HG03159 (cell line): Measurements from ENCODE around the gene NISCH.

Experiments used
- ATAC-seq: cut with Tn5 transposase; IDR thresholded peaks from one replicate; pipeline ENCODE4 v1.9.1; 2021; ENCODE audit warnings: mild to moderate bottlenecking, moderate library complexity; ENCODE audit not compliant: unreplicated experiment

Gene NISCH

GRCh38 chr3:52511509-52511908, 56.1 kb downstream of the NISCH start:
- ATAC-seq = no peak

GRCh38 chr3:52512105-52512504, 56.7 kb downstream of the NISCH start:
- ATAC-seq = no peak

- no peak for ATAC-seq
Observed at GRCh38 chr3:52512727-52513126, 57.3 kb downstream of the NISCH start.

GRCh38 chr3:52513281-52513680, 57.9 kb downstream of the NISCH start:
- ATAC-seq = no peak

- no peak for ATAC-seq
Observed at GRCh38 chr3:52514576-52514975, 59.2 kb downstream of the NISCH start.

- ATAC-seq = no peak
Observed at GRCh38 chr3:52515192-52515591, 59.8 kb downstream of the NISCH start.

GRCh38 chr3:52516509-52517195, 61.2 kb downstream of the NISCH start:
- no peak for ATAC-seq

GRCh38 chr3:52517796-52518722, 62.7 kb downstream of the NISCH start:
- no peak for ATAC-seq

- no peak for ATAC-seq
Observed at GRCh38 chr3:52518723-52519444, 63.5 kb downstream of the NISCH start.

GRCh38 chr3:52519445-52520140, 64.2 kb downstream of the NISCH start:
- no peak for ATAC-seq

- no peak for ATAC-seq
Observed at GRCh38 chr3:52520141-52520667, 64.8 kb downstream of the NISCH start.

- no peak for ATAC-seq
Observed at GRCh38 chr3:52520716-52521487, 65.5 kb downstream of the NISCH start.

GRCh38 chr3:52521488-52521824, 66.1 kb downstream of the NISCH start:
- no peak for ATAC-seq

- ATAC-seq = no peak
Observed at GRCh38 chr3:52521881-52522650, 66.7 kb downstream of the NISCH start.

- no peak for ATAC-seq
Observed at GRCh38 chr3:52522651-52523251, 67.3 kb downstream of the NISCH start.

- ATAC-seq = no peak
Observed at GRCh38 chr3:52523386-52524257, 68.2 kb downstream of the NISCH start.

GRCh38 chr3:52524258-52524751, 68.9 kb downstream of the NISCH start:
- ATAC-seq = no peak
